Right lobe of liver (tissue), 4 donors: ENCODE data around the gene ASIC2.

Source experiments
- CTCF ChIP-seq, 4 donors: fragments of 200-600 bp in 3 of 4; fragments of 450-650 bp in 1 of 4; IDR thresholded peaks; one replicate each; pipeline versions ENCODE4 v1.5.1 to v1.8.0; 2016 to 2022; ENCODE audit warnings: antibody characterized with exemption in 4 of 4, mild to moderate bottlenecking in 2 of 4
- POLR2A ChIP-seq: fragments of 450-650 bp; IDR thresholded peaks from one replicate; pipeline ENCODE4 v1.6.1; 2017; ENCODE audit warnings: antibody characterized with exemption, mild to moderate bottlenecking
- donor health status: DM: no; HTN: no; CAD: no.
- donor health status: DM: no; HTN: no; CAD: no.
- donor health status: DM: no; HTN: yes; CAD: no.

- TF ChIP-seq POLR2A (no peak), CTCF (IDR thresholded peaks at IDR 0.05) (no peak)
Measured at GRCh38 chr17:33131620-33132019, 161.5 kb downstream of the ASIC2 start.
